ENCODE measurements around the gene AP2B1. TPM values are rescaled to one million over a fixed set of nuclear protein-coding genes. Genes with fewer than 3 reads are reported as not detected.

Gene AP2B1
- total RNA-seq, 6 donors from 2014 or later, result 52.7 to 140 (median 101) TPM

DNA sequence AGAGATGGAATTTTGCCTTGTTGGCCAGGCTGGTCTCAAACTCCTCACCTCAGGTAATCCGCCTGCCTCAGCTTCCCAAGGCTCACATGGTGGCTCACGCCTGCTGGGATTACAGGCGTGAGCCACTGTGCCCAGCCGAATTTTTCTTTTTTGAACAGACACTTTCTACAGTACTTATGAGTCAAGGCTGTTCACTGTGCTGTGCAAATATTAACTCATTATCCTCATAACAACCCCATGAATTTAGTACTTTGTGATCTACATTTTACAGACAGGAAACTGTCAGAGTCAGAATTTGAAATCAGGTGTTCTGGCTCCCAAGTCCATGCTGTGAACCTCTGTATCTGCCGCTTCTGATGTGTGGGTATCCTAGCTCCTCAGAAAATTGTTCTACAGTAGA lies 118.6 kb downstream of the AP2B1 start:
- peaks cover 10 to 30% (median 22%) of the 10 kb centered on the region in 4 donors for H3K4me1 ChIP-seq
- H3K36me3 ChIP-seq, result peaks cover 2 to 18% (median 8%) of the 10 kb centered on the region in 4 donors
- H3K4me3 ChIP-seq, result no peak overlapping the region
- H3K27me3 ChIP-seq, result no peaks in the 10 kb centered on the region
- peak overlapping the region in 2 of 4 donors; percentile 37 to 49 for H3K27ac ChIP-seq
- WGBS, 2 donors, result 48 to 76% methylated on average over 5 of the region's 5 CpGs
- TF ChIP-seq POLR2A (IDR thresholded peaks at IDR 0.05), result no peak
- TF ChIP-seq EP300 (IDR thresholded peaks at IDR 0.05), result no peak
- no peak for TF ChIP-seq POLR2AphosphoS5 (IDR thresholded peaks at IDR 0.05)
- no peak for DNase-seq
- no peaks in the 10 kb centered on the region for H3K9me3 ChIP-seq
- ATAC-seq (ENCODE audit: low FRiP score in 2 of 2), result no peak

DNA sequence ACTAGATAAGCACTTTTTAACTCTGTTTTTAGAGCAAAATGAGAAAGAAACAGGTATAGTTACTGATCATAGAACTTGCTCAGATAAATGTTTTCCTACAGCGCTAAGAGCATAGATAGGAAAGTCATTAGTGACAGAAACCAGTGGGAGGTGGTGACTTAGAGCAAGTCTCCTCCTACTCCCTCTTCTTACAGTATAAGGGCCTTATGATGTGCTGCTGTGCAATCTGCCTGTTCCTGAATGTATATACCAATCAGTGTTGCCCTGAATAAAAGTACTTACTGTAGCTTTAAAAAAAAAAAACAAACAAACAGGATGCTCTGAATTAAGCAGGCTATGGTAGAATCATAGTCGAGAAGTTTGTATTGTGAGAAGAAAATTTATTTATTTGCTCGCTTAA lies 121.0 kb downstream of the AP2B1 start:
- 69 to 72% methylated on average over 3 of the region's 3 CpGs for WGBS, 2 donors
- H3K4me3 ChIP-seq, result no peak overlapping the region
- no peak for TF ChIP-seq POLR2AphosphoS5 (IDR thresholded peaks at IDR 0.05)
- no peak for TF ChIP-seq POLR2A (IDR thresholded peaks at IDR 0.05)
- TF ChIP-seq CTCF (IDR thresholded peaks at IDR 0.05), result no peak
- no peak for TF ChIP-seq EP300 (IDR thresholded peaks at IDR 0.05)
- no peak for DNase-seq
- no peaks in the 10 kb centered on the region for H3K9me3 ChIP-seq
- ATAC-seq (ENCODE audit: low FRiP score in 2 of 2), result no peak
- peaks cover 6 to 39% (median 16%) of the 10 kb centered on the region in 4 donors for H3K36me3 ChIP-seq
- H3K4me1 ChIP-seq, result peaks cover 19 to 38% (median 31%) of the 10 kb centered on the region in 4 donors
- no peaks in the 10 kb centered on the region for H3K27me3 ChIP-seq
- no peak overlapping the region for H3K27ac ChIP-seq

GRCh38 chr17:35708951-35709350 lies 121.8 kb downstream of the AP2B1 start:
- Histone ChIP-seq H3K27me3 (no peaks in the 10 kb centered on the region), H3K9me3 (no peaks in the 10 kb centered on the region), H3K4me3 (no peak overlapping the region), H3K4me1 (peaks cover 23 to 39% (median 31%) of the 10 kb centered on the region in 4 donors), H3K27ac (no peak overlapping the region), H3K36me3 (peaks cover 6 to 44% (median 18%) of the 10 kb centered on the region in 4 donors)
- no peak for ATAC-seq (ENCODE audit: low FRiP score in 2 of 2)
- no peak for DNase-seq
- 31 to 56% methylated on average over 3 of the region's 3 CpGs for WGBS, 2 donors
- TF ChIP-seq POLR2AphosphoS5 (IDR thresholded peaks at IDR 0.05), result no peak
- no peak for TF ChIP-seq CTCF (IDR thresholded peaks at IDR 0.05)
- no peak for TF ChIP-seq POLR2A (IDR thresholded peaks at IDR 0.05)
- no peak for TF ChIP-seq EP300 (IDR thresholded peaks at IDR 0.05)

GRCh38 chr17:35709874-35710273 lies 122.8 kb downstream of the AP2B1 start:
- DNase-seq, result no peak
- H3K27ac ChIP-seq, result no peak overlapping the region
- H3K4me1 ChIP-seq, result peaks cover 26 to 36% (median 29%) of the 10 kb centered on the region in 4 donors

DNA sequence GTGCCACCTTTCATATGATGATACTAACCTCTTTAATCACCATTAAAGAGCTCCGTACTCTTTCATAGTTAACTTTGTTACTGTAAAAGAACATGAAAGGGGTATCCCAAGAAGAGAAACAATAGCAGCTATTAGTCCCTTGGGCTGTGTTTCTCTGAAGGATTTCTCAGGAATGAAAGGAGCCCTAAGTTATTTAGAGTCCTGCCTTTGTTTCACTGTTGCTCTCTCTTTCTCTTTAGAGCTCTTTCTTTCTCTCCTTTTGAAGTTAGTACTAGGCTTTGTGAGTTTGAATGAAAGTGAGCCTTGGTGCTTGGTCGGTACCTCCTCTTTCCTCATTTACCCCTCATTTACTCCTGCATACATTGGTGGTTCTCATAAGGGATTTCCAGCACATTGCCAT lies 123.8 kb downstream of the AP2B1 start:
- Histone ChIP-seq H3K4me3 (no peak overlapping the region), H3K36me3 (peaks cover 6 to 56% (median 18%) of the 10 kb centered on the region in 4 donors), H3K9me3 (no peaks in the 10 kb centered on the region), H3K27ac (no peak overlapping the region), H3K27me3 (no peaks in the 10 kb centered on the region), H3K4me1 (peaks cover 24 to 27% (median 26%) of the 10 kb centered on the region in 4 donors)
- 93 to 98% methylated on average over 2 of the region's 2 CpGs for WGBS, 2 donors
- DNase-seq (no peak), ATAC-seq (ENCODE audit: low FRiP score in 2 of 2) (no peak)
- TF ChIP-seq EP300 (IDR thresholded peaks at IDR 0.05), result no peak
- no peak for TF ChIP-seq POLR2AphosphoS5 (IDR thresholded peaks at IDR 0.05)
- TF ChIP-seq CTCF (IDR thresholded peaks at IDR 0.05), result no peak
- no peak for TF ChIP-seq POLR2A (IDR thresholded peaks at IDR 0.05)

More at GRCh38 chr17:35709874-35710273, 122.8 kb downstream of the AP2B1 start:
- Histone ChIP-seq H3K9me3 (no peaks in the 10 kb centered on the region), H3K4me3 (no peak overlapping the region), H3K27me3 (no peaks in the 10 kb centered on the region), H3K36me3 (peaks cover 6 to 53% (median 18%) of the 10 kb centered on the region in 4 donors)
- no peak for TF ChIP-seq POLR2A (IDR thresholded peaks at IDR 0.05)
- no peak for TF ChIP-seq EP300 (IDR thresholded peaks at IDR 0.05)
- WGBS, 2 donors, result 75 to 76% methylated on average over 3 of the region's 3 CpGs
- ATAC-seq (ENCODE audit: low FRiP score in 2 of 2), result no peak
